ENCODE results near the gene TMEM201. TPM values are rescaled to one million over a fixed set of nuclear protein-coding genes. Genes with fewer than 3 reads are reported as not detected.

The TMEM201 gene
- total and polyA plus RNA-seq, 2 of the 13 experiments (the other 11 are each of a cell fraction or from before 2014, with no cell fraction given) = 1.5 to 8.2 TPM

GRCh38 chr1:9539165-9539828 is 49.4 kb upstream of the TMEM201 start, which contains the start of gene SLC25A33 (continued):
- TF ChIP-seq HNF1A (IDR thresholded peaks at IDR 0.05; ENCODE audit: low read depth) (no peak), HNF1A (CRISPR knock-in tag; IDR thresholded peaks at IDR 0.05; ENCODE audit: borderline replicate concordance) (no peak), MAZ (IDR thresholded peaks at IDR 0.05; ENCODE audit: borderline replicate concordance, low read depth, low read length) (no peak), MAZ (CRISPR knock-in tag; IDR thresholded peaks at IDR 0.05; ENCODE audit: low read depth) (peak; percentile 81), HNRNPLL (IDR thresholded peaks at IDR 0.05; ENCODE audit: low read depth, low read length, poor library complexity, severe bottlenecking) (peak; percentile 57), FOSL2 (CRISPR knock-in tag; IDR thresholded peaks at IDR 0.05) (0 out of 2 replicates have a peak, but pooled peaks have one; percentile 29), REPIN1 (CRISPR knock-in tag; IDR thresholded peaks at IDR 0.05; ENCODE audit: borderline replicate concordance, low read depth) (no peak), MIXL1 (CRISPR knock-in tag; IDR thresholded peaks at IDR 0.05) (peak; percentile 35; the same call in 1 of the 2 replicates), SOX13 (IDR thresholded peaks at IDR 0.05) (no peak), SOX13 (CRISPR knock-in tag; conservative IDR thresholded peaks at IDR 0.05 in 1 of 2, IDR thresholded peaks at IDR 0.05 in 1 of 2) (peak in 1 of 2 experiments; percentile 37; a peak in 2 of 4 replicates), SALL2 (CRISPR knock-in tag; IDR thresholded peaks at IDR 0.05) (peak; percentile 39; the same call in 1 of the 2 replicates), MAX (IDR thresholded peaks at IDR 0.05) (peak; percentile 91), ZFX (CRISPR knock-in tag; IDR thresholded peaks at IDR 0.05; ENCODE audit: low read depth) (peak; percentile 92), ZMYM4 (CRISPR knock-in tag; IDR thresholded peaks at IDR 0.05) (peak; percentile 77), USF2 (IDR thresholded peaks at IDR 0.05; ENCODE audit: low read depth, low read length) (peak; percentile 77), USF2 (CRISPR knock-in tag; IDR thresholded peaks at IDR 0.05; ENCODE audit: borderline replicate concordance) (peak; percentile 71; the same call in 1 of the 2 replicates), ZNF446 (CRISPR knock-in tag; IDR thresholded peaks at IDR 0.05) (peak; percentile 48; the same call in 1 of the 2 replicates), NFYC (CRISPR knock-in tag; IDR thresholded peaks at IDR 0.05) (peak; percentile 86), XRCC5 (optimal IDR thresholded peaks at IDR 0.05; ENCODE audit: low read length) (no peak), CCDC6 (CRISPR knock-in tag; IDR thresholded peaks at IDR 0.05) (peak; percentile 70; the same call in 1 of the 2 replicates), SETDB1 (CRISPR knock-in tag; IDR thresholded peaks at IDR 0.05; ENCODE audit: borderline replicate concordance) (no peak), FOXA3 (CRISPR knock-in tag; IDR thresholded peaks at IDR 0.05) (peak; percentile 27; the same call in 1 of the 2 replicates), ZSCAN20 (CRISPR knock-in tag; IDR thresholded peaks at IDR 0.05; ENCODE audit: borderline replicate concordance) (no peak), SAFB2 (CRISPR knock-in tag; IDR thresholded peaks at IDR 0.05; ENCODE audit: borderline replicate concordance, low read depth) (peak; percentile 67; the same call in 1 of the 2 replicates), ZNF34 (CRISPR knock-in tag; IDR thresholded peaks at IDR 0.05; ENCODE audit: borderline replicate concordance) (0 out of 2 replicates have a peak, but pooled peaks have one; percentile 42)
